ENCODE data around the gene KIF23.
A peak's percentile ranks its signal among the peaks of the same experiment; 100 is the strongest.
"Not testable (repeated sequence)": the region's sequence is repeated elsewhere in the genome, so short reads cannot be mapped to it uniquely, and the experiment has no call there.

Gene KIF23

DNA sequence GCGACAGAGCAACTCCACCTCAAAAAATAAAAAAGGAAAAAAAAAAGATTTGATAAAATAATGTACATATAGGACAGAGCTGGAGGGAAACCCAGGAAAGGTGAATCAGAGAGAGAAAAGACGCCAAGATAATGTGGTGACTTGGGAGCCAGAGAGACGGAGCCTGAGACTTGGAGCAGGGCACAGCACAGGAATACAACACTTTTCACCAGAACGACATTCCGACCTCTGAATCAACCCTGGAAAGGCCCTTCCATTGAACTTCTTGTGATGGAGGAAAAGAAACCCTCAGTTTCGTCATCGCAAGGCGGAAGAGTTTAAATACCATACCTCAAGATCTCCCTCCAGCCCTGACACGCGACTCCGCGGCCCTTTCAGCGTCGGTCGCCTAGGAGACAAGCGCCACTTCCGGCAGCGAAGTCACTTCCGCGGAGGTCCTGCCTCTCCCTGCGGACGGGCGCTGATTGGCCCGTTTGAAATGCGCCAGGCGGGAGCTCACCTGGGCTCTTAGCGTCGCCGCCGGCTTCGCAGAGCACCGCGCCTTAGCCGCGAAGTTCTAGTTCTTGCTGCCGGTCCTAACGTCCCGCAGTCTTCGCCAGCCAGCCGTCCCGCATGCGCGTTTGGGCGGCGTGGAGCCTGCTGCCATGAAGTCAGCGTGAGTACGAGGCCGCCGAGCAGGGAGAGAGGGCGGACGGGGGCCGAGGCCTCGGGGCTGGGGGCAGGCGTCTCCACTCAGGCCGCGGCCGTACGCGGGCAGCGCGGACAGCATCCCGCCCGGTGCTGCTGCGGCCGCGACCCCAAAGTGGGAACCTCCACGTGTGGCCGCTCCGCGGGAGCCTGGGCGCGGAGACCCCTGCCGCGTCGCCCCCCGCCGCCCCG, at the start of gene KIF23:
KIF23 (plus strand) TSS at position 528 of the 879 bp plus-strand sequence; CDS start at position 645, 117 bp downstream.
- DNase-seq = peak; percentile 83

DNA sequence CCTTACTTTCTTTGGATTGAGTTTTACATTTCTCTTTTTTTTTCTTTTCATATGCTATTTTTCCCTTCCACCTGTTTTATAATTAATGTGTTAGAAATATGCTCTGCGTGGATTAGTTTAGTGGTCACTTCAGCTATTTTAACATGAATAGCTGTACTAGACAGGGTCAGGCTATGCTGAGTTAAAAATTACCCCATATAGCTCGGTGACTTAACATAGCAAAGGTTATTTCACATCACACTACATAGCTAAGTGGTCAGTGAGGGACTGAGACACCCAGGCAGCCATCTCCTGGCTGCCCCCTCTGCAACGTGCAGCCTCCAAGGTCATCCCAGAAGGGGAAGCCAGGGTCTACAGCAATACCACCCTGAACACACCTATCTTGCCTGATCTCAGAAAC, 46.9 kb upstream of the KIF23 start:
- DNase-seq = no peak

DNA sequence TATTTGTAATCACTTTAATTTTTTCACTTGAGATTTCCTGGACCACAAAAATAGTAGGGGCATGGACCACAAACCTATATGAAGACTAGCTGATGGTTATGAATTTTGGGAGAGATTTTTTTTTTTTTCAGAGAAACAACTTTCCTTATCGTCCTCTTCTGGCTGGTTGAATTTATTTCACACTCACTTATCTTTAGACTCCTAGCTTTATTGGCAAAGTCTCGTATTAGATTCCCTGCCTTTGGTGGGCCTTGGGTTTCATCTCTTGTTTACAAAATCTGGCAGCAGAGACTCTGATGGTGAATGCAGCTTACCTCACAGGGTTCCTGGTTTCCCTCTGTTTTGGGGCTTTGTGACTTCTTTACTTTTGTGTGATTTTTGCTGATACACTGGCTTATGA, 44.5 kb upstream of the KIF23 start:
- DNase-seq = no peak

DNA sequence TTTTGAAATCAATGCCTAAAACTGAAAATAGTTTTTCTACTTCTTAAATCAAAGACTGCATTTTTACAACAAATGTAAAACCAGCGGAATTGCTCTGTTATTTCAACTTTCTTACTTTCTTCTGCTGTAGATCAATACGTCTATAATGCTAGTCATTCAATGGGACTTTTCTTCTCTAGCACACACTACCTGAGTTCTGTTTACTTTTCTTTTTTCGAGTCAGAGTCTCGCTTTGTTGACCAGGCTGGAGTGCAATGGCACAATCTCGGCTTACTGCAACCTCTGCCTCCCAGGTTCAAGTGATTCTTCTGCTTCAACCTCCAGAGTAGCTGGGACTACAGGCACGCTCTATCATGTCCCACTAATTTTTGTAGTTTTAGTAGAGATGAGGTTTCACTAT, 40.7 kb upstream of the KIF23 start:
- no peak for DNase-seq

DNA sequence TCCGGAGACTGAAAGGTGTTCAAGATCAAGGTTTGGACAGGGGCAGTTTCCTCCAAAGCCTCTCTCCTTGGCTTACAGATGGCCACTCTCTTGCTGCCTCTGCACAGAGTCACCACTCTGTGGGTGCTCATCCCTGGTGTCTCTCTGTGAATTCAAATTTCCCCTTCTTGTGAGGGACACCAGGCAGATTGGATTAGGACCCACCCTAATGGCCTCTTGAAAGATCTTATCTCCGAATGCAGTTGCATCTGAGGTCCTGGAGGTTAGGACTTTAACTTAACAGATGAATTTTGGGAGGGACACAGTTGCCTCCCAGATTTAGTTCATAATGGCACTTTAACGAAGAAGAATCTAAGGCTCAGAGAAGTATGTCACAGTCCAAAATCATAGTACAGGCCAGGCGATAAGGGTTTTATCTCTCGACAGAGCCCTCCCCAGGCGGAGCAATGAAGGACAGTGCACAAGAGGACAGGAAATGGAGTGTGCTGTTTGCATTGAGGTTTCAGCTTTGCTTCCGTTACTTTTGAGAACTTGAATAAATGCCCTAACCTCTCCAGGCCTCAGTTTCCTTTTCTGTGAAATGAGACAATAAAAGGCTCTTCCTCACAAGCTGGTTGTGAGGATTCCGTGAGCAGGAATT, 38.9 kb upstream of the KIF23 start:
- DNase-seq = no peak

DNA sequence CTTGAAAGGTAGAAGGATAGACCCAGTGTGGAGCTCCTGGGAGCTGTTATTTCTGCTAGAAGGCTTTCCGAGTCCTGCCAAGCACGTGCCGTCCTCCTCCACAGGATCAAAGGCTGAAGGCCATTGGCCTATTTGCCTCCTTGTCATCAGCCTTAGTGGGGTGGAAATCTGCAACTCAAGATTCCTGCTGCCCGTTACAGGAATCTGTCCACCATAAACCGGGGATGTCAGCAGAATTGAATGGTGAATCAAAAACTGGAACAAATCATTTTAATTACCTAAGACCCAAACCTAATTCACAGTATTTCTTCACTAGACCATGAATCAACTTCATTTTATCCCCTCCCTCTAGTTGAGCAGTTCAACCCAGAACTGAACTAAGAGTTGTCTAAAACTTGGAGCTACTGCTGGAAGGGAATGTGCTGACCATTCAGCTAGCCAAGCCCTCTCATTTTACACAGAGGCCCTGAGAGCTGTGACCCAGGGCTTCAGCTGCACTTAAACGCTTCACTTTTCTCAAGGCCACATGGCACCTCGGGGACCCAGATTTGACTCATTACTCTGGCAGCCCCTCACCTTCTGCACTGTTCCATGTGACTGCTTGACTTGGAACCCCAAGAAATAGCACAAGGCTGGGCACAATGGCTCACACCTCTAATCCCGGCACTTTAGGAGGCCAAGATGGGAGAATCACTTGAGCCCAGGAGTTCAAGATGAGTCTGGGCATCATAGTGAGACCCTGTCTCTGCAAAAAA, 36.8 kb upstream of the KIF23 start:
- no peak for DNase-seq

DNA sequence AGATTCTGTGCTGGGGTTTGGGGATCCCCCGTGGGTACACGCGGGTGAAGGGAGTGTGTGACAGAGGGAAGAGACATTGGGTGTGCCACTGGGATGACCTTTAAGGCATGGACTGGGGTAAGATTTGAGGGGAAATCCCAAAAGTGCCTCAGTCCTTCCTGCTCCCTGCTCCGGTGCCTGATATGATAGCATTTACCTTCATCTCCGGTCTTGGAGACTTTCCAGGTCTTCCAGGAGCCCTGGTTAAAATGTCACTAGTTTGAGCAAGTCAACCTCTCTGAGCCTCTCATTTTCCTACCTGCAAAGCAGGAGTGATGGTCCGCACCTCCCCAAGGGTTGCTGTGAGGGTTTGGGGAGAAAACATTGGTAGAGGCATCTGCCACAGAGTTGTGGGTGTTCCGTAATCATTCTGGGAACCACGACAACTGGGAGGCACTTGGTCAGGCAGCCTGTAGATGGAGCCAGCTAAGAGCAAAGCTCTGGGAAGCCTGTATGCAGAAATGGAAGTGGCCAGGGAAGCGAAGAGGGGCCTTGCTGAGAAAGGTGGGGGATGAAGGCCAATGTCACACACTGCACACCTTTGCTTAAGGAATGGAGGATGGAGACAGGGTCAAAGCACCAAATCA, 33.9 kb upstream of the KIF23 start:
- no peak for DNase-seq

DNA sequence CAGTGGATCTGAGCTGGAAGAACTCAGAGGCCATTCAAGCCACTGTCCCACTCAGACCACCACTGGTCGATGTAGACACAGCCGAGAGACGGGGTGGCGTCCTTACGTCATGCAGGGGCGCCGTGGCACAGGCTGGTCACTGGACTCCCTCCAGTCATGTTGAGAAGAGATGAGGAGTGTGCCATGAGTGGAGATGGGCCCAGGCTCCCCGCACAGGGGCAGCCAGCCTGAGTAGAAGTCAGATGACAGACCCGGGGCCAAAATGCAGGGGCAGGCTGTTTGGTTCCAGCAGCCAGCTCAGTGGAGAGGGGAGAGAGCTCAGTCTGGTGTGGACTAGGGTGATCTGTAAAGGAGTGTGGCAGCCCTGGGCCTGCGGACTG, 33.4 kb upstream of the KIF23 start:
- DNase-seq = no peak

DNA sequence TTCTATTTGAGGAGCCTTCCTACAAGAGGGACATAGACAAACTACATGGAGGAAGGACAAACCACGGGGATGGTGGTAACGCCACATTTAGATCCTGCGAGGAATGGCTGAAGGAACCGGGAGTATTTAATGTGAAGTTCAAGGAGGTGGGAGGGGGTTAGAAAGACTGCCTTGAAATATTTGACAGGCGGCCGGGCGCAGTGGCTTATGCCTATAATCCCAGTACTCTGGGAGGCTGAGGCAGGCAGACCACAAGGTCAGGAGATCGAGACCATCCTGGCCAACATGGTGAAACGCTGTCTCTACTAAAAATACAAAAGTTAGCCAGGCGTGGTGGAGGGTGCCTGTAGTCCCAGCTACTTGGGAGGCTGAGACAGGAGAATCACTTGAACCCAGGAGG, 32.0 kb upstream of the KIF23 start:
- not testable (repeated sequence) for DNase-seq

DNA sequence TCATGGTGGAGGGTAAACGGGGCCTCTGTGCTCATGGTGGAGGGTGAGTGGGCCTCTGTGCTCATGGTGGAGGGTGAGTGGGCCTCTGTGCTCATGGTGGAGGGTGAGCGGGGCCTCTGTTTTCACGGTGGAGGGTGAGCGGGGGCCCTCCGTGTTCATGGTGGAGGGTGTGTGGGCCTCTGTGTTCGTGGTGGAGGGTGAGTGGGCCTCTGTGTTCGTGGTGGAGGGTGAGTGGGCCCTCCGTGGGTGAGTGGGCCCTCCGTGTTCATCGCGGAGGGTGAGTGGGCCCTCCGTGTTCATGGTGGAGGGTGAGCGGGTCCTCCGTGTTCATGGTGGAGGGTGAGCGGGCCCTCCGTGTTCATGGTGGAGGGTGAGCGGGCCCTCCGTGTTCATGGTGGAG, 30.1 kb upstream of the KIF23 start:
- not testable (repeated sequence) for DNase-seq

DNA sequence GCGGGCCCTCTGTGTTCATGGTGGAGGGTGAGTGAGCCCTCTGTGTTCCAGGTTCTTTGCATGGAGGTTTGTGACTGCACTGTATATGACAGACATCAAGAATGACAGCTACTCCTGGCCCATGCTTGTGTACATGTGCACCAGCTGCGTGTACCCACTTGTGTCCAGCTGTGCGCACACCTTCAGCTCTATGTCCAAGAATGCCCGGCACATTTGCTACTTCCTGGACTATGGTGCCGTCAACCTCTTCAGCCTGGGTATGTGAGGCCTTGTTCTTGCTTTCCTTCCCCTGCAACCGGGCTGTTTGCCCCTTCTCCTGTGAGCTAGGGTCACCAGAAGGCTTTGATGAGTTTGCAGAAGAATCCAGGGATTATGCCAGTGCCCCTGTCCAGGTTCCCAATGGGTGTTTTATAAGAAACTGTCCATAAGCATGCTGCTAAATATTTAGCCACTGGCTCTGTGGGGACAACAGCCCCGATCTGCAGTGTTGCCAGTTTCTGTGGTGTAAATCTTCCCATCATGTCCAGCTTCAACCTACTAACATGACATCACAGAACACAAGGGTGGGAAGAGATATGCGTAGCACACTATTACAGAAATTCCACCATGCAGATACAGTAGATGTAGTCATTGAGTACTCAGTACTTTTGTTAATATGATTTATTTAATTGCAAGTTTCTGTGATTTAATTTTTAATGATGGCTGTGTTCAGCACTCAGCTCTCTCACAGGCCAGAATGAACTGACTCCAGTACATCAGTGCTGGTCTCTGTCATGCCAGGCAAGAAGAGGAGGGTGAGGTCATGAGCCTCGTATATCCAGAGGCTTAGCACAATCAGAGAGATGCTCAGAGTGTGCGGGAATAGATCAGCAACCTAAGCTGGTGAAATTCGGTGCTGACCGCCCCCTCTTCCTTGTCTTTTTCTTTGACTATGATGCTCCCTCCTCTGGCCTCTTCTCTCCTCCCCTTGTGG, 29.2 kb upstream of the KIF23 start:
- no peak for DNase-seq

DNA sequence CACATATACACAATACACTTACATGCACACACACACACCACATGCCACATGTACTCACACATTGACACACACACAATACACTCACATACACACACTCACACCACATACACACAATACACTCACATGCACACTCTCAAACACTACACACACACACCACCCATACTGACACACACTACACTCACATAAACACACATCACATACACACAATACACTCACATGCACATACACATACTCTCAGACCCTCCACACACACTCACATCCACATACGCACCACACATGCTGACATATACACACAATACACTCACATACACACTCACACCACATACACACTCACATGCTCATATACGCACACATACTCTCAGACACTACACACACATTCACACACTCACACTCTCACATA, 28.3 kb upstream of the KIF23 start:
- no peak for DNase-seq

DNA sequence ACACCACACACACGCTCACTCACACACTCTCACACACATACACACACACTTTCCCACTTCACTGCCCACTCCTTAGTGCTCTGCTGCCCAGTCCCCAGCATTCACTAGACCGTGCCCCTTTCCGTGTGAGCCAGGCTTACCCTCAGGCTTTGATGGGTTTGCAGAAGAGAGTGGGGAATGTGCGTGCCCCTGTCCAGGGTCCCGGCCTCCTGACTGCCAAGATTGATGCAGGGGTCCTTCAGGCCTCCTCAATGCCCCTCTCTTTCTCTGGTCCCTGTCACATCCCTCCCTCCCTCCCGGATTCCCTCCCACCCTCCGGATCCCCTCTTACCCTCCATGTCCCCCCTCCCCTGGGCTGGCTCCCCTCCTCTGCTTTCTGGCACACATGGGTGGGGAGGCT, 27.9 kb upstream of the KIF23 start:
- DNase-seq = no peak

DNA sequence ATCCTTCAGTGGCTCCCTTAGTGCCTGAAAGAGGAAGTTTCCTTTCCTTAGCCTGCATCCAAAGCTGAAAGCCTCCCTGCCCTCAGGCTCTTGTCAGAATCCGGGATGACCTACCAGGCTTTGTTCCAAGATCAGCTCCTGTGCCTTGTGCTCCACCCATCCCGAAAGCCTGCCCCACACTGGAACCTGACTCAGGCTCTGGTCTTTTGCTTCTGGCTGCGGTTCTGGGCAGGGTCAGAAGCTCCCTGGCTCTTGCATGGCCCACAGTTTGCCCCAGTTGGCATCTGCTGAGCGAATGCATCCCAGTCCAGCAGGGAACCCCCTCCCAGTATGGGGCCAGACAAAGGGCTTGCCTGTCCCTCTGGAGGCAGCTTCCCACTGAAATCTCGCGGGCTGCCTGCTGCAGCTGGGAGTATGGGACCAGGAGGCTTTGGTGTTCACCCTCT, 25.9 kb upstream of the KIF23 start:
- DNase-seq = no peak

DNA sequence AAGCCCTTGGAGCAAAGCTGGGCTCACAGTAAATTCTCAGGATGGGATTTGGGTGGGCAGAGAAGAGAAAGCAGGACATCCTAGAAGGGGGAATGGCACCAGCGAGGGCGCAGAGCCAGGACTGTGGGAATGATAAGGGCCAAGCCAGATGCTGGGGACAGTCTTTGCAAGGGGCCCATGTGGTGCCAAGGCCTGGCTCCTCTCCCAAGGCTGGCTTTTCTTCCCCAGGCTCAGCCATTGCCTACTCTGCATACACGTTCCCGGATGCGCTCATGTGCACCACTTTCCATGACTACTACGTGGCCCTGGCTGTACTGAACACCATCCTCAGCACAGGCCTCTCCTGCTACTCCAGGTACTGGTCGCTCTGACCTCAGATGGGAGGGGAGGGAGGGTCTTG, 24.7 kb upstream of the KIF23 start:
- DNase-seq = no peak

DNA sequence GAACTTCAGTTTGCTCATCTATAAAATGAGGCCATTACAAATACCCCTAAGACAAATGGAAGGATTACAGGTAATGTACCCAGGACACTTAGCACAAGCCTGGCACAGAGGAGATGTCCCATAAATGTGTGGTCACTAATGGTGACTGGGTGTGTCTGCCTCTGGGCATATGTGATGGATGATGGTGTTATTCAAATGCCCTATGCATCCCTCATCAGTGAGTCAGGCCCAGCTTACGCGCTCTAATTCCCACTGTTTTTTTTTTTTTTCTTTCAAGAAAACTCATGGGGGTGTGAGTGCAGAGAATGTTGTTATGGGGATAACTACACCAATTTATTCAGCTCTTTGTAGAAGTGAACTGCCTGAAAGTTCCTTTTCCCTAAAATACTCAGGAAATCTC, 23.6 kb upstream of the KIF23 start:
- no peak for DNase-seq

DNA sequence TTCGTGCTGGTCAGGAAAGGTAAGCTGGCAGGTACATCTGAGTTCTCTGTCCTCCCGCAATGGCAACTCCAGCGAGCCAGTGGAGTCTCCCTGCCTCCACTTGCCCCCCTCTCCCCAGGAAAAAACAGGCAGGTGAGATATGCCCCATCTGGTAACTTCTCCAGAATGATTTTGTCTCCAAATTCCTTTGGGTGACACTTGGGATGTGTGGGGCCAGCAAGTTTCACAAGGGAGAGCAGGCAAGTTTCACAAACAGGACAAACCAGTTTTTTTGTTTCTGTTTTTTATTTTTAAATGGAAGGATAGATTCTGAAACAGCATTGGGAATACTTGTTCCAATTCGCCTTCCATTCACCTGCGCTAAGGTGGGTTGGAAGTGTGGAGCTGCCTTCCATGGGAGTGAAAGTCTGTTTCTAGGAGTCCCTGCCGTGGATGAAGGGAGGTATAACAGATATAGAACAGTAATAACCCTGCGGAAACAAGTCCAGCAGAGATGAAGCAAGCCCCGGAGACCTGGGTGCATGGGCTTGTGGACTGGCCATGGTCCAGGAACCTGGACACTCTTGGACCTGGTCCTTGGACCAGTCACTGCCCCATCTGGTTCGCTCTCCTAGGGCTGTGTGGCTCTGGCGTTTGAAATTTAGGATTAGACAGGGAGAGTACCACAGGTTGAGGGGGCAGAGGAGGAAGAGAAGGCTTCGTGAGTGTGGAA, 22.9 kb upstream of the KIF23 start:
- DNase-seq = no peak

DNA sequence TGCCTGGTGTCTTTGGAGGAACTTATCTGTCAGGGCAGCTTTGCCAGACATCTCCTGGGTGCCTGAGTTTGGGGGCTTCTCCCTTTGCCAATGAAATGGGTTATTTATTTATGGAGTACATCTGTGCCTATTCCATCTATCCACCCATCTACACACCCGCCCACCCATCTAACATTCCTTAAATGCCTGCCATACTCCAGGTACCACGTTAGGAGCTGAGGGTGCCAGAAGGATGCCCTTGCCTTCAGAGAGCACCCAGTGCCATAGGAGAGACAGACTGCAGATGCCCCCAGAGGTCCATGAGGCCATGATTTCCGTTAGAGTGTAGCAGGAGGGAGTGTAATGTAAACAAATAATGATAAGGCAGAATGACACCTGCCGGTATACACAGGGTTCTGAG, 21.8 kb upstream of the KIF23 start:
- no peak for DNase-seq

DNA sequence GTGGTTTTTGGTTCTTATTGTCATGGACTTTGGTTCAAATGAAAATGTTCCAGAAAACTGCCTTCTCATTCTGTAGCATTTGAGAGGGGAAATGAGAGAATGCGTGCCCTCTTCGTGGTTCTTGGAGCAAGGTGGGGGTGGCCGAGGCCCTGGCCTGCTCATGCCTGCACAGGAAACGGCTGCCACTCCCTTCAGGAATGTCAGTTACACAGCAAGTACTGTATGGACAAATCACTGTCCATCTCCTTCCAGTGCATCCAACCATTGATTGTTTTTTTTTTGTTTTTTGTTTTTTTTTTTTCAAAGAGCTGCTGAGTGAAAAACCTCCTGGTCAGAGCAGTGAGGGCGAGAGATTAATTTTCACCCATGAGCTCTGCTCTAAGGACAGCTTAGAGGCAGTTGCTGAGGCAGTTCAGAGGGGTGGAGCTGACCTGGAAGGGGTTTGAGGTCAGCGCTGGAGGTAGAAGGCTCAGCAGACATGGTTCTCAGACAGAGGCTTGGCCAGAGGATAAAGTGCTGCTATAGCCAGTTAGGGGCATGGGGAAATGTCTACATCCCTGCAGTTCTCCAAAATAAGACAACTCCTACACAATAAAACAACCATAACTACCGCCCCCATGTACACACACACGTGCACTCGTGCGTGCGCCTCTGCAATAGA, 20.2 kb upstream of the KIF23 start:
- no peak for DNase-seq

DNA sequence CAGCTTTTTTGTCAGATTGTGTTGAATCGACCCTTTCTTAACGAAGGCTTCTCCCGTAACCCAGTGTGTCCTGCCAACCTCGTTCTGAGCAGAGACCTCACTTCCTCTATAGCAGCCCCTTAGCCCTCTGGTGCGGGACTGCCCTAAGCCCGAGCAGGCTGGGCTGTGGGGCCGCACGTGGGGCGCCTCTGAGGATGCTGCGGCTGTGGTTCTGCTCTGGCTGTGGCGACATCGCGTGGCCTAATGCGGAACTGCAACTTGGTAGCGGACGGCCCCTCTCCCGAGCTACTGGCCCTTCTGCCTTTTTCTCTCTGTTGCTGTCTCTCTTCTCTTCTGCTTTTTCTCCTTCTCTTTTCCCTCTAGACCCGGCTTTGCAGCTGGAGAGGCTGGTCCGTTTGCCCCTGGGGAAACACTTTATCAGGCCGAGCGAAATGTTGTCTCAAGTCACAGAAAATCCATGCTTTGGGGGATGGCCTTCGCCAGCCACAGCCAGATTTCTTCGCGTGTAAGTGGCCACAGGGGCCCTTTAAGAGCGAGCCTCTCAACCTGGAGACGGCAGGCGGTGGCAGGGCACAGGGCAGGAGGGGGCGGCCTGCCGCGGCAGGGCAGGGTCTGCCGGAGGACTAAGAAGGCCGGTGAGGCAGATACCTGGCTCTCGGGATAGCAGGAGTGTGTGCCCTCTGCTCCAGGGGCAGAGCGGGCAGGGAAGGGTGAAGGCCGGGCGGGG, 19.4 kb upstream of the KIF23 start:
- peak; percentile 15 for DNase-seq
